ENCODE data around the gene FGF22. TPM values are rescaled to one million over a fixed set of nuclear protein-coding genes. Genes with fewer than 3 reads are reported as not detected.

The FGF22 gene
- total RNA-seq, 1 donor: 0.27 TPM

DNA sequence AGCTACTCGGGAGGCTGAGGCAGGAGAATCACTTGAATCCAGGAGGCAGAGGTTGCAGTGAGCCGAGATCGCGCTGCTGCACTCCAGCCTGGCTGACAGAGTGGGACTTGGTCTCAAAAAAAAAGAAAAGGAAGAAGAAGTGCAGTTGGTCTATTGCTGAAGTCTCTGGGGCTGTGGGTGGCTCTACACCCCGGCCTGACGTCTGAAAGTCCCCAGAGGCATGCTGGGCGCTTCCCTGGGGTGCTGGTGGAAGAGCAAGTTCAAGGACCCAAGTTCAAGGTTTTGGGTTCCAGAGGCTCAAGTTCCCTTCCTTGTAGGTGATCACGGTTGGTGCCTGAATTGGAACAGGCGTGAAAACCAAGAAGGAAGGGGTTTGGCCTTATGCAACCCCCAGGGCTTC lies 46.2 kb upstream of the FGF22 start:
- TF ChIP-seq, protein P1, sequence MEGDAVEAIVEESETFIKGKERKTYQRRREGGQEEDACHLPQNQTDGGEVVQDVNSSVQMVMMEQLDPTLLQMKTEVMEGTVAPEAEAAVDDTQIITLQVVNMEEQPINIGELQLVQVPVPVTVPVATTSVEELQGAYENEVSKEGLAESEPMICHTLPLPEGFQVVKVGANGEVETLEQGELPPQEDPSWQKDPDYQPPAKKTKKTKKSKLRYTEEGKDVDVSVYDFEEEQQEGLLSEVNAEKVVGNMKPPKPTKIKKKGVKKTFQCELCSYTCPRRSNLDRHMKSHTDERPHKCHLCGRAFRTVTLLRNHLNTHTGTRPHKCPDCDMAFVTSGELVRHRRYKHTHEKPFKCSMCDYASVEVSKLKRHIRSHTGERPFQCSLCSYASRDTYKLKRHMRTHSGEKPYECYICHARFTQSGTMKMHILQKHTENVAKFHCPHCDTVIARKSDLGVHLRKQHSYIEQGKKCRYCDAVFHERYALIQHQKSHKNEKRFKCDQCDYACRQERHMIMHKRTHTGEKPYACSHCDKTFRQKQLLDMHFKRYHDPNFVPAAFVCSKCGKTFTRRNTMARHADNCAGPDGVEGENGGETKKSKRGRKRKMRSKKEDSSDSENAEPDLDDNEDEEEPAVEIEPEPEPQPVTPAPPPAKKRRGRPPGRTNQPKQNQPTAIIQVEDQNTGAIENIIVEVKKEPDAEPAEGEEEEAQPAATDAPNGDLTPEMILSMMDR (IDR thresholded peaks at IDR 0.05; ENCODE audit: insufficient read depth, low read length): no peak
- H3K4me3 ChIP-seq (ENCODE audit: low read depth, low read length): no peak overlapping the region
- no peak for DNase-seq (ENCODE audit: low read depth)

DNA sequence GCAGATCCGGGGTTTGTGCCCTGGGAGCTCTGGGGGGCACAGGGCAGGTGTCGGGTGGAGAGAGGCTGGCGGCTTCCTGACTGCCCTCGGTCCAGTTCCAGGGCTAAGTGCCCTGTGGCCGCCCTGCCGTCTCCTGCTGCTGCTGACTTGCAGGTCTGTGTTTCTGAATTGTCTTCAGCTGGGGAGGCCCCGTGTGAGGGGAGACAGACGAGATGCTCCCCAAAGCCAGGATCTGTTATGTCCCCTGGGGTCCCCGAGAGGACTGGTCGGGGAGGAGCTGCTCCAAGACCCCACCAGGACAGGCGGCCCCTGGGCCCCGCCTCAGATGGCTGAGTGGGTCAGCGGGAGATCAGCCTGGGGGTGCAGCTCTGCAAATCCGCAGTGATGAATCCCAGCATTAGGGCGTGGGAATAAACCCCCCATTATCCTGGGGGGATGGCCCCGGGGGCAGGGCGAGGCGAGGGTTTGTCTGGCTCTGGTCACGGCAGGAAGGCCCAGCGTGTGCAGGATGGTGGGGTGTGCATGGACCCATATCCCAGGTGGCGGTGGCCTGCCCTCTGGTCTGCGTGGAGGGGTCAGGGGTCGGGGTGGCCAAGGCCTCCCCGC lies 45.3 kb upstream of the FGF22 start:
- H3K4me3 ChIP-seq (ENCODE audit: low read depth, low read length): no peak overlapping the region
- TF ChIP-seq, protein P1 (IDR thresholded peaks at IDR 0.05; ENCODE audit: insufficient read depth, low read length): no peak
- no peak for DNase-seq (ENCODE audit: low read depth)

DNA sequence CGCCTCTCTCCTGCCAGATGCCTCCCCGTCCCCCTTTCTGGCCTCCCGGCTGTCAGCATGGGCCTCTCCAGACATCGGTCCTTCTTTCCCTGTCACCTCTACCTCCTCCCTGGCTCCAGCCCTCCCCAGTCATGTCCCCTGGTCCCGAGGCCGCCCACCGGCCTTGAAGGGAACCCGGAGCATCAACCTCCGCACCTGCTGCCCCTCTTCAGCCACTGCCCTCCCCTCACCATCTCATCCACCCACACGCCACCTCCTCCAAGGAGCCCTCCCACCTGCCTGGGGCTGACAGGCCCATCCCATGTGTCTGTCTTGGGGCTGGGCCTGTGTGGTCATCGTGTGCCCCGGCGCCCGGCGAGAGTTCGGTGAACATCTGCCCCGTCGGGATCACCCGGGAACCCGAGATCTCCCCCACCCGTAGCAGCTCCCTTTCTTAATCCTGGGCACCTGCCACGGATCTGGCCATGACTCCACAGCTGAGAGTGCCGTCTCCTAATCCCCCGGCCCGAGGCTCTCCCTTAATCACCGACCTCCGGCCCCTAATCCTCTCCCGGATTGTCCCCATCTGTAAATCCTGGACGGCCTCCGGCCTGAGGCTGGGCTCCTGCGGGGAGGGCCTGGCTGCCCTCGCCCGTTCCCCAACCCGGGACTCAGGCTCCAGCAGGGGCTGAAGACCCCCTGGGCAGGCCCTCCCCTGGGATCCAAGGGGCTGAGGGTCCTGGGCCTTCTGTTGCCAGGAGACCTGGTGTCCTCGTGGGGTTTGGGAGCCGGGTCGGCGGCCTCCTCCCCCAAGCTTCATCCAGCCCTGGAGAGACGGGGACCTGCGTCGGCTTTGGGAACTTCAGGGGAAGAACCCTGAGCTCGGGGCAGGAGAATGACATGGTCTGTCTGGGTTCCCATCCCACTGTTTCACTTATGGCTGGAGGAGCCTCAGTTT lies 44.1 kb upstream of the FGF22 start:
- H3K4me3 ChIP-seq (ENCODE audit: low read depth, low read length): no peak overlapping the region
- DNase-seq (ENCODE audit: low read depth): no peak
- TF ChIP-seq, protein P1 (IDR thresholded peaks at IDR 0.05; ENCODE audit: insufficient read depth, low read length): no peak

DNA sequence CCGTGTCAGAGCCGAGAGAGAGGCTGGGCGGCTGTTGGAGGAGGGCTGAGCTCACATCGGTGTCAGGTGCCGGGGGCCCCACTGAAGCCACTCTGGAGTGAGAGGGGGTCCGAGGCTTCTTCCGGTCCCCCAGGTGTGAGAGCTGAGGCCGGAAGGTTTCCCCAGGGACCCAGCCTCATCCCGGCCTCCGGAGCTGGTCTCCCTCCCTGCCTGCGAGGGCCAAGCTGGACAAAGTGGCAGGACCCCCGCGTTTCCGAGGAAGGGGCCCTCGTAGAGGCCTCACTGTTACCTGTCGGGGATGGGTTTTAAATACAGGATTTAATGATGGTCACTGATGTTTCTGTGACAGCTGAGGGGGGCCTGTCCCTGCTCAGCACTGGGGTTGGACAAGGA lies 43.4 kb upstream of the FGF22 start:
- DNase-seq (ENCODE audit: low read depth): no peak
- TF ChIP-seq, protein P1 (IDR thresholded peaks at IDR 0.05; ENCODE audit: insufficient read depth, low read length): no peak

DNA sequence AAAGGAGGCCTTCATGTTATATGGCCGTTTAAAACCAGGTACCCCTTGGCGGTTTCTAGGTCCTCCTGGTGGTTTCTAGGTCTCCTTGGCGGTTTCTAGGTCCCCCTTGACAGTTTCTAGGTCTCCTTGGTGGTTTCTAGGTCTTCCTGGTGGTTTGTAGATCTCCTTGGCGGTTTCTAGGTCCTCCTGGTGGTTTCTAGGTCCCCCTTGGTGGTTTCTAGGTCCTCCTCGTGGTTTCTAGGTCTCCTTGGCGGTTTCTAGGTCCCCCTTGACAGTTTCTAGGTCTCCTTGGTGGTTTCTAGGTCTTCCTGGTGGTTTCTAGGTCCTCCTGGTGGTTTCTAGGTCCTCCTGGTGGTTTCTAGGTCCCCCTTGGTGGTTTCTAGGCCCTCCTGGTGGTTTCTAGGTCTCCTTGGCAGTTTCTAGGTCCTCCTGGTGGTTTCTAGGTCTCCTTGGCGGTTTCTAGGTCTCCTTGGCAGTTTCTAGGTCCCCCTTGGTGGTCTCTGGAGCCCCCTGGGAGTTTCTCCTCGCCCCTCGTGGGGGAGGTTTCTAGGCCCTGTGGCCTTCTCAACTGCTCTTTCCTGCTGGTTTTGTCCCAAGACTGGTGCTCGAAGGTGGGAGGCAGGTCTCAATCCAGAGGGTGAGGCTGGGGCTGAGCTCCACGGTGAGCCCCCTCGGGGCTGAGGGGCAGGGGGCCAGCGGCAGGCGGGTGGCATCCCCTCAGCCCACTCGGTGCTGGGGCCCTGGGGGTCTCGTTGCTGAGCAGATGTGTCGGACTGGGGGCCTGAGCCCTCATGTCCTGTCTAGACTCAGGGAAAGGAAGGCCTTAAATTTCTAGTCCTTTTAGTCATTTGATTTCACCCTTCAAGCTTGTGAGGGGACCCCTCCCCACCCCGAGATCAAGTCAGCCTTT lies 42.0 kb upstream of the FGF22 start:
- no peak overlapping the region for H3K4me3 ChIP-seq (ENCODE audit: low read depth, low read length)
- TF ChIP-seq, protein P1 (IDR thresholded peaks at IDR 0.05; ENCODE audit: insufficient read depth, low read length): no peak
- DNase-seq (ENCODE audit: low read depth): no peak

More for the DNA sequence above, 43.4 kb upstream of the FGF22 start:
- H3K4me3 ChIP-seq (ENCODE audit: low read depth, low read length): no peak overlapping the region

DNA sequence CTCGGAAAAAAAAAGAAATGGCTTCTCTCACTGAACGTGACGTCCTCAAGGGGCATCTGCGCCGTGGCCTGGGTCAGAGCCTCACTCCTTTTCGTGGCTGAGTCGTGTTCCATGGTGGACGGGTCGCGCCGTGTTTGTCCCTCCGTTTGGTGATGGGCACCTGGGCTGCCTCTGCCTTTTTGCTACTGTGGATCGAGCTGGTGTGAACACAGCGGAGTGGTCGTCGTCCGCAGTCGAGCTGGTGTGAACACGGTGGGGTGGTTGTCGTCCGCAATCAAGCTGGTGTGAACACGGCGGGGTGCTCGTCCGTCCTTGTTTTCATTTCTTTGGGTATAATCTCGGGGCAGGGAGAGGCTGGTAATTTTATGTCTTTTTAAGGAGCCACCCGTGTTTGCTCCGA lies 38.4 kb upstream of the FGF22 start:
- TF ChIP-seq, protein P1 (IDR thresholded peaks at IDR 0.05; ENCODE audit: insufficient read depth, low read length): no peak
- no peak overlapping the region for H3K4me3 ChIP-seq (ENCODE audit: low read depth, low read length)
- no peak for DNase-seq (ENCODE audit: low read depth)

All from fibroblast of the aortic adventitia (primary cell).